Measurements from ENCODE around the gene SYNC.

SYNC gene

DNA sequence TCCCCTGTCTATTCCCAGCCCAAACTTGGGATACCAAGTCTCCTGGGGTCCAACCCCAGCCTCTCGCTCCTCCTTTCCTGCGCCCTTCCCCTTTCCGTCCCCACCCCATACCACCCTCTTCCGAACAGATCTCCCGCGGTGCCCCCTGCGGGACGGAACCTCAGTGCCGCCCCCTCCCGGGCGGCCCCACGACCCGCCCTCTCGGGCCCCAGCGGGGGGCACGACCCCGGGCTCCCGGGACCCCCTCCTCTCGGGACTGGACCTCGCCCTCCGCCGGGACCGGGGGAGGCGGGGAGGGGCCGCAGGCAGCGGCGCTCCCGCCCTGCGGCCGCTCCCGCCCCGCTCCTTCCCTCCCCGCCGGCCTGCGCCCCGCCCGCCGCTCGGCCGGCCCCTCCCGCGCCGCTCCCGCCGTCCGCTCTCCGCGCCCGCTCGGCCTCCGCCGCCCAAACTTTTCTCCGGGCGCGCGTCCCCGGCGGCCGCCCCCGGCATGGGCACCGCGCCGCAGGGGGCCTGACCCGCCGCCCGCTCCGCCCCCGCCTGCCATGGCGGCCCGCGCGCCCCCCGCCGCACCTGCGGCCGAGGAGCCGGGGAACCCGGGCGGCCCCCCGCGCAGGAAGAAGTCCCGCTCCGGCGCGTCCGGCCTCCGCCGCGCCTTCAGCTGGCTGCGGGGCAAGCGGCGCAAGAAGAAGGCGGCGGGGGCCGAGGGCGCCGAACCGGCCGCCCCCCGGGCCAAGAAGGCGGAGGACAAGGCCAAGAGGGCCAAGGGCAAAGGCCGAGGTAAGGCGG lies 39.0 kb upstream of the SYNC start:
- Histone ChIP-seq H3K27me3 (ENCODE audit: control insufficient read depth, insufficient read depth, low read length) (no peaks in the 10 kb centered on the region; the same call in 1 of the 2 replicates), H3K4me3 (ENCODE audit: low read length) (peak overlapping the region; percentile 71), H3K9me3 (ENCODE audit: control insufficient read depth, insufficient read depth, low read length) (no peaks in the 10 kb centered on the region), H3K4me1 (ENCODE audit: control insufficient read depth, insufficient read depth, low read length) (peaks cover 16% of the 10 kb centered on the region), H3K36me3 (ENCODE audit: control insufficient read depth, insufficient read depth, low read length) (no peaks in the 10 kb centered on the region), H3K27ac (ENCODE audit: low read length) (no peak overlapping the region)
- no CpG with 5 or more reads among the region's 103 CpGs for WGBS (ENCODE audit: insufficient coverage, insufficient read length)
- DNase-seq (ENCODE audit: low read depth, low spot score): no peak

- Histone ChIP-seq H3K27ac (ENCODE audit: low read length) (no peak overlapping the region), H3K4me1 (ENCODE audit: control insufficient read depth, insufficient read depth, low read length) (peaks cover 16% of the 10 kb centered on the region), H3K36me3 (ENCODE audit: control insufficient read depth, insufficient read depth, low read length) (no peaks in the 10 kb centered on the region), H3K4me3 (ENCODE audit: low read length) (peak overlapping the region; percentile 71; the same call in 1 of the 2 replicates), H3K27me3 (ENCODE audit: control insufficient read depth, insufficient read depth, low read length) (no peaks in the 10 kb centered on the region; the same call in 1 of the 2 replicates), H3K9me3 (ENCODE audit: control insufficient read depth, insufficient read depth, low read length) (no peaks in the 10 kb centered on the region)
- DNase-seq (ENCODE audit: low read depth, low spot score): no peak
- WGBS (ENCODE audit: insufficient coverage, insufficient read length): no CpG with 5 or more reads among the region's 10 CpGs
Observed at GRCh38 chr1:32741059-32741412, 38.5 kb upstream of the SYNC start.

DNA sequence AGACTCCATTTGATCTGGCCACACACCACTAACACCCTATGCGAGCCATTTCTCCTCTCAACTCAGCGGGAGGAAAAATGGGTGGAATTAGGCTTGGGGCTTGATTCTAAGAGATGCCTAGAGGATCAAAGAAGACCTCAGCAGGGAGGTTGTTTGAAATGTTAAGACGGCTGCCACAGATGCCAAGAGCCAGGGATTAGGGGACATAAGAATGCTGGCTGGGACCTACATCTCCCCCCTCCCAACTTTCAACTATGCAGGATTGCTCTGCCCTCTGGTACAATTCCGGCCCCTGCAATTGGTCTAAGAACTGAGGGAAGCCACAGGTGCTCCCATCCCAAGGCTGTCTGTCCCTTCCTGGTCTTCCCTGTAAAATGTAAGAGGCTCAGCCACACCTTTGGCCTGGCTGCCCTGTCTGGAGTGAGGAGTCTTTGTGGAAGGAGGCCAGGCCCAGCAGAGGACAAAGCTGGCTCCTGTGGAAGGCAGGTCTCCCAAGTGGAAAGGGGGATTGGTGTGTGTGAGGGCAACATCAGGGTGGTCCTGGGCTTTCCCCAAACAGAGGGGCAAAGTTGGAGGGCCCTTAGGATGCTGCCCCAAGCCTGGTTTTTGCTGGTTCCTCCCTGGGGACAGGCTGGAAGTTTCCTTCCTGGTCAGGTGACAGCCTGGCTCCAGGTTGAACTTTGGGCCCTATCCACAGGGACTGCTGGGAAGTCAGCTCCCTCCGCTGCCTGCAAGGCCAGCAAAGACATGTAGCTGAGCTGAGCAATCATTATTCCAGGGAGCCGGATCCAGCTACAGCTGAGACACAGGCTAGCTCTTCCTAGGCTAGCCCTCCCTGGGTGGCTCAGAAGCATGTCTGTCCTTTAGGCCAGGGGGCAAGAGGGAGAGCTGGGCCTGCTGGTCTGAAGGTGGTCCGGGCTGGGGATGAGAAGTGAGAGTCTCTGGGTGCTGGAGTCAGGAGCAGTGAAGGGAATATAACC lies 34.5 kb upstream of the SYNC start:
- no peak for DNase-seq (ENCODE audit: low read depth, low spot score)
- WGBS (ENCODE audit: insufficient coverage, insufficient read length): no CpG with 5 or more reads among the region's 7 CpGs
- Histone ChIP-seq H3K27ac (ENCODE audit: low read length) (no peak overlapping the region), H3K4me3 (ENCODE audit: low read length) (no peak overlapping the region), H3K27me3 (ENCODE audit: control insufficient read depth, insufficient read depth, low read length) (no peaks in the 10 kb centered on the region; the same call in 1 of the 2 replicates), H3K4me1 (ENCODE audit: control insufficient read depth, insufficient read depth, low read length) (peaks cover 9% of the 10 kb centered on the region), H3K36me3 (ENCODE audit: control insufficient read depth, insufficient read depth, low read length) (no peaks in the 10 kb centered on the region), H3K9me3 (ENCODE audit: control insufficient read depth, insufficient read depth, low read length) (no peaks in the 10 kb centered on the region)

- WGBS (ENCODE audit: insufficient coverage, insufficient read length): no CpG with 5 or more reads among the region's 9 CpGs
- no peaks in the 10 kb centered on the region for H3K9me3 ChIP-seq (ENCODE audit: control insufficient read depth, insufficient read depth, low read length)
- H3K36me3 ChIP-seq (ENCODE audit: control insufficient read depth, insufficient read depth, low read length): no peaks in the 10 kb centered on the region
- H3K4me3 ChIP-seq (ENCODE audit: low read length): no peak overlapping the region
- H3K4me1 ChIP-seq (ENCODE audit: control insufficient read depth, insufficient read depth, low read length): peaks cover 6% of the 10 kb centered on the region
- DNase-seq (ENCODE audit: low read depth, low spot score): no peak
- no peaks in the 10 kb centered on the region; the same call in 1 of the 2 replicates for H3K27me3 ChIP-seq (ENCODE audit: control insufficient read depth, insufficient read depth, low read length)
- H3K27ac ChIP-seq (ENCODE audit: low read length): no peak overlapping the region
Observed at GRCh38 chr1:32733582-32734321, 31.2 kb upstream of the SYNC start.

DNA sequence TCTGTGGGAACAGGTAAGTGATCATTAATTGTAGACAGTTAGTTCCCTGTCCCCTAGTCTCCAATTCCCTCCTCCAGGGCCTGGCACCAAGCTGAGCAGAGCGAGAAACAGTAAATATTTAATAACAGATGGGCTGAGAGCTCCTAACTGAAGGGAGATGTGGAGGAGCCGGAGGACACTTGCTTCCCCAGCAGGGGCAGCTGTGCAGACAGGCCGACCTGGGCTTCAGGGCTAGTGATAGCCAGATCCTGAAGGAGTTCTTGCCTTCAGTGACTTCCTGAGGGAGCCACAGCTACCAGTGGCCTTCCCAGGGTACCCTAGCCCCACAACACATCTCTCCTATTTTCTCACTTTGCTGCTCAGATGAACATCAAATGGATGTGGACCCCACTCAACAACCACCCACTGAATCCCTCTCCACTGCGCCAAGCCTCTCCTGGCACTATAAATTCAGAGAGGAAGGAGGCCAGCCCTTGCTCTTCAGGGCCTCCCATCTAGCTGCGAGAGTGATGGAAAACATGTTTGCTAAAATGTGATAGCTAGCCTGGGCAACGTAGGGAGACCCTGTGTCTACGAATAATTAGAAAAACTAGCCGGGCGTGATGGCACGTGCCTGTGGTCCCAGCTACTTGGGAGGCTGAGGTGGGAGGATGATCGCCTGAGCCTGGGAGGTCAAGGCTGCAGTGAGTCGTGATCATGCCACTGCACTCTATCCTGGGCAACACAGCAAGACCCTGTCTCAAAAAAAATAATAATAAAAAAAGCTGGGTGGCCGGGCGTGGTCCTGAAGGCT lies 26.9 kb upstream of the SYNC start:
- DNase-seq (ENCODE audit: low read depth, low spot score): no peak
- no CpG with 5 or more reads among the region's 14 CpGs for WGBS (ENCODE audit: insufficient coverage, insufficient read length)
- no peak overlapping the region for H3K27ac ChIP-seq (ENCODE audit: low read length)

GRCh38 chr1:32728413-32729077 lies 26.0 kb upstream of the SYNC start:
- H3K9me3 ChIP-seq (ENCODE audit: control insufficient read depth, insufficient read depth, low read length): no peaks in the 10 kb centered on the region
- DNase-seq (ENCODE audit: low read depth, low spot score): no peak
- H3K27me3 ChIP-seq (ENCODE audit: control insufficient read depth, insufficient read depth, low read length): no peaks in the 10 kb centered on the region
- WGBS (ENCODE audit: insufficient coverage, insufficient read length): no CpG with 5 or more reads among the region's 7 CpGs
- H3K27ac ChIP-seq (ENCODE audit: low read length): no peak overlapping the region
- H3K4me1 ChIP-seq (ENCODE audit: control insufficient read depth, insufficient read depth, low read length): peaks cover 12% of the 10 kb centered on the region
- H3K4me3 ChIP-seq (ENCODE audit: low read length): no peak overlapping the region
- no peaks in the 10 kb centered on the region for H3K36me3 ChIP-seq (ENCODE audit: control insufficient read depth, insufficient read depth, low read length)

More for the DNA sequence above, 26.9 kb upstream of the SYNC start:
- Histone ChIP-seq H3K4me3 (ENCODE audit: low read length) (no peak overlapping the region), H3K36me3 (ENCODE audit: control insufficient read depth, insufficient read depth, low read length) (no peaks in the 10 kb centered on the region), H3K9me3 (ENCODE audit: control insufficient read depth, insufficient read depth, low read length) (no peaks in the 10 kb centered on the region), H3K4me1 (ENCODE audit: control insufficient read depth, insufficient read depth, low read length) (peaks cover 12% of the 10 kb centered on the region), H3K27me3 (ENCODE audit: control insufficient read depth, insufficient read depth, low read length) (no peaks in the 10 kb centered on the region)

DNA sequence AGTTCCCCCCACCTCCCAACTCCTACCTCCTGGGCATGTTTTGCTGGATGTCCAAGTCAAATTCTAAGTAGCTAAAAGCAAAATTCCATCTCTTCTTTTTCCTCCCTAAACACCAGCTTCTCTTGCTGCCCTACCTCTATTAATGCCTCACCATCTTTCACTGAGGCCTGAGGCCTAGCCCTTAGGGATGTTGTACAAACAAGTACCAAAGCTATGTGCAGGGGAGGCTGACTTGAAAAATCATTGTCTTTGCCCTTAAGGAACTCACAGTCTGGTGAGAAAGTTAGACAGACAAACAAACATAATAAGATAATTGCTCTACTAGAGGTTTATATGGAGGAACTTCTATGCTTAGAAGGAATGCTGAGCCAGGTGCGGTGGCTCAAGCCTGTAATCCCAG lies 25.3 kb upstream of the SYNC start:
- H3K4me1 ChIP-seq (ENCODE audit: control insufficient read depth, insufficient read depth, low read length): peaks cover 12% of the 10 kb centered on the region
- H3K27ac ChIP-seq (ENCODE audit: low read length): no peak overlapping the region
- DNase-seq (ENCODE audit: low read depth, low spot score): no peak
- no peaks in the 10 kb centered on the region for H3K36me3 ChIP-seq (ENCODE audit: control insufficient read depth, insufficient read depth, low read length)
- H3K4me3 ChIP-seq (ENCODE audit: low read length): no peak overlapping the region
- no peaks in the 10 kb centered on the region for H3K9me3 ChIP-seq (ENCODE audit: control insufficient read depth, insufficient read depth, low read length)
- no CpG with 5 or more reads among the region's 1 CpG for WGBS (ENCODE audit: insufficient coverage, insufficient read length)
- H3K27me3 ChIP-seq (ENCODE audit: control insufficient read depth, insufficient read depth, low read length): no peaks in the 10 kb centered on the region

DNA sequence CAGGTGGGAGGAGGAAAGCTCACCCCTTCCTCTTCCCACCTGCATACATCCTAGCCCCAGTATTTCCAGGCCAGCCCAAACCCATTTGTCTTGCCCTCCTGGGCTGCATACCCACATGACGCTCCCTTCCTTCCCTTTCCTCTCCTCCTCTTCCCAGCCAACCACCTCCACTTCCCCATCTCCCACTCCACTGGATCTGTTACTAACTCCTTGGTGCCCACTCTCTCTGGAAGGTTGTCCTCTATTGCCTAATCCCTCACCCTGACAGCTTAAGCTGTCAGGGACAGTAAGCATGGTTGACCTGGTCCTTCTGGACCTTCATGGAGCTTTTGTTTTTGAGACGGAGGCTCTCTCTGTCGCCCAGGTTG lies 23.0 kb upstream of the SYNC start:
- H3K4me3 ChIP-seq (ENCODE audit: low read length): no peak overlapping the region
- no CpG with 5 or more reads among the region's 3 CpGs for WGBS (ENCODE audit: insufficient coverage, insufficient read length)
- no peak overlapping the region for H3K27ac ChIP-seq (ENCODE audit: low read length)
- H3K36me3 ChIP-seq (ENCODE audit: control insufficient read depth, insufficient read depth, low read length): no peaks in the 10 kb centered on the region
- H3K9me3 ChIP-seq (ENCODE audit: control insufficient read depth, insufficient read depth, low read length): no peaks in the 10 kb centered on the region
- H3K27me3 ChIP-seq (ENCODE audit: control insufficient read depth, insufficient read depth, low read length): no peaks in the 10 kb centered on the region
- peaks cover 12% of the 10 kb centered on the region for H3K4me1 ChIP-seq (ENCODE audit: control insufficient read depth, insufficient read depth, low read length)
- DNase-seq (ENCODE audit: low read depth, low spot score): no peak

DNA sequence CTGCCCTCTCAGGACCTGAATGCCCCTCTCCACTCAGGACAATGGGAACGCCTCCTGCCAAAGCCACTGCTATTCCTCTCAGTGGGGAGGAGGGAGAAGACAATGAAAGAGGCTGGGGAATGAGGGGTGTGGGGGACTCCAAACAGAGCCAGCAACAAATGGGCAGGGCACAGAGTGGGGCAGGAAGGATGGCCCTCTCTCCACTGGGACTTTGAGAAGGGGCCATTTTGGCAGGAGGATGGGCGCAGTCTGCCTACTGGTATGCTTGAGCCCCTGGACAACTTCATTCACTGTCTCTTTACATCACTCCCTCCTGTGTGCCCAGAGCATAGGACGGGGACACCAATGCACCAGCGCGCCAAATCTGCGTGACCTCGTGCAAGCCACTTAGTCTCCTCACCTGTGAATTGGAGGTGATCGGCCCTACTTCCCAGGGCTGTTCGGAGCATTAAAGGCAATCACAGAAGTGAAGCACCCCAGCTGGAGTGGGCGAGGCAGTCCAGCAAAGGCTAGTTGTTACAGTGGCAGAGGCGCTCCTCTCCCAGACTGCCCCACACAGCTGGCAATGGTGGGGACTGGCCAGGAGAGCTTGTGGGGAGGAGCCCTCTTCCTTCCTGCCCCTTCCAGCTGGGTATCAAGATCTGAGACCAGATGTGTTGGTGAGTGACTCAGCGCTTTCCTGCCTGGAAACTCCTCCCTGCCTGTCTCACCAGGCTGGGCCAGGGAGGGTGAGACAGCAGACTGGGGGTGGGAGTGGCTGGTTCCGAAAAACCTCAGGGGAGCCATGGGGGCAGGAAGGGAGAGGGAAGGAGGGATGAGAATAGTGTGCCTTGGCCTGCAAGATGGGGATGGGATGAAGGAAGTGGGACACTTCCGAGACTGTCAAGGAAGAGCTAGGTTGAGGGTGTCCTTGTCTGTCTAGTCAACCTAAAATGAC lies 22.4 kb upstream of the SYNC start:
- Histone ChIP-seq H3K27ac (ENCODE audit: low read length) (no peak overlapping the region), H3K9me3 (ENCODE audit: control insufficient read depth, insufficient read depth, low read length) (no peaks in the 10 kb centered on the region), H3K36me3 (ENCODE audit: control insufficient read depth, insufficient read depth, low read length) (no peaks in the 10 kb centered on the region), H3K4me3 (ENCODE audit: low read length) (no peak overlapping the region), H3K4me1 (ENCODE audit: control insufficient read depth, insufficient read depth, low read length) (peaks cover 12% of the 10 kb centered on the region), H3K27me3 (ENCODE audit: control insufficient read depth, insufficient read depth, low read length) (no peaks in the 10 kb centered on the region)
- no CpG with 5 or more reads among the region's 14 CpGs for WGBS (ENCODE audit: insufficient coverage, insufficient read length)
- DNase-seq (ENCODE audit: low read depth, low spot score): no peak

All from iPS DF 6.9 (cell line).